GM23338 (cell line): ENCODE measurements around the gene ARHGEF37.

Experiments used
- CREB1 ChIP-seq: fragments of 250-450 bp; sonication (Bioruptor Pico); IDR thresholded peaks from 2 replicates; pipeline ENCODE4 v1.5.0; 2020; ENCODE audit warnings: low read depth, mild to moderate bottlenecking, moderate library complexity
- CTCF ChIP-seq, 2 experiments: fragments of 200-600 bp in 1 of 2; sonication (generic) in 1 of 2; conservative IDR thresholded peaks; 2 replicates each; pipeline versions ENCODE4 v1.5.1 to v1.6.1; 2016 to 2017; ENCODE audit warnings: antibody characterized with exemption in 2 of 2, low read depth in 2 of 2, mild to moderate bottlenecking in 2 of 2, moderate library complexity in 1 of 2
- EZH2 ChIP-seq: fragments of 200-600 bp; sonication (generic); IDR thresholded peaks from one replicate; pipeline ENCODE4 v1.8.0; 2017; ENCODE audit warnings: antibody characterized with exemption, mild to moderate bottlenecking, low read depth; ENCODE audit not compliant: unreplicated experiment
- EZH2phosphoT487 ChIP-seq: fragments of 200-600 bp; sonication (generic); IDR thresholded peaks from one replicate; pipeline ENCODE4 v1.8.1; 2018; ENCODE audit warnings: antibody characterized with exemption; ENCODE audit not compliant: unreplicated experiment
- POLR2AphosphoS5 ChIP-seq: IDR thresholded peaks from 2 replicates; pipeline ENCODE4 v1.6.1; 2016; ENCODE audit warnings: antibody characterized with exemption, low read depth
- TF ChIP-seq, protein P1 (sequence below): IDR thresholded peaks from one replicate; pipeline ENCODE4 v1.6.1; 2018; ENCODE audit warnings: antibody characterized with exemption; ENCODE audit not compliant: unreplicated experiment

- TF ChIP-seq EZH2phosphoT487 (no peak), CTCF (conservative IDR thresholded peaks at IDR 0.05; ENCODE audit: low read depth in 2 of 2) (no peak), POLR2AphosphoS5 (no peak), EZH2 (no peak), CREB1 (CRISPR knock-in tag) (no peak)
- TF ChIP-seq, protein P1, sequence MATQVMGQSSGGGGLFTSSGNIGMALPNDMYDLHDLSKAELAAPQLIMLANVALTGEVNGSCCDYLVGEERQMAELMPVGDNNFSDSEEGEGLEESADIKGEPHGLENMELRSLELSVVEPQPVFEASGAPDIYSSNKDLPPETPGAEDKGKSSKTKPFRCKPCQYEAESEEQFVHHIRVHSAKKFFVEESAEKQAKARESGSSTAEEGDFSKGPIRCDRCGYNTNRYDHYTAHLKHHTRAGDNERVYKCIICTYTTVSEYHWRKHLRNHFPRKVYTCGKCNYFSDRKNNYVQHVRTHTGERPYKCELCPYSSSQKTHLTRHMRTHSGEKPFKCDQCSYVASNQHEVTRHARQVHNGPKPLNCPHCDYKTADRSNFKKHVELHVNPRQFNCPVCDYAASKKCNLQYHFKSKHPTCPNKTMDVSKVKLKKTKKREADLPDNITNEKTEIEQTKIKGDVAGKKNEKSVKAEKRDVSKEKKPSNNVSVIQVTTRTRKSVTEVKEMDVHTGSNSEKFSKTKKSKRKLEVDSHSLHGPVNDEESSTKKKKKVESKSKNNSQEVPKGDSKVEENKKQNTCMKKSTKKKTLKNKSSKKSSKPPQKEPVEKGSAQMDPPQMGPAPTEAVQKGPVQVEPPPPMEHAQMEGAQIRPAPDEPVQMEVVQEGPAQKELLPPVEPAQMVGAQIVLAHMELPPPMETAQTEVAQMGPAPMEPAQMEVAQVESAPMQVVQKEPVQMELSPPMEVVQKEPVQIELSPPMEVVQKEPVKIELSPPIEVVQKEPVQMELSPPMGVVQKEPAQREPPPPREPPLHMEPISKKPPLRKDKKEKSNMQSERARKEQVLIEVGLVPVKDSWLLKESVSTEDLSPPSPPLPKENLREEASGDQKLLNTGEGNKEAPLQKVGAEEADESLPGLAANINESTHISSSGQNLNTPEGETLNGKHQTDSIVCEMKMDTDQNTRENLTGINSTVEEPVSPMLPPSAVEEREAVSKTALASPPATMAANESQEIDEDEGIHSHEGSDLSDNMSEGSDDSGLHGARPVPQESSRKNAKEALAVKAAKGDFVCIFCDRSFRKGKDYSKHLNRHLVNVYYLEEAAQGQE: no peak
Measured at GRCh38 chr5:149628846-149629388, 47.6 kb downstream of the ARHGEF37 start.
